ENCODE results near the gene DAB1. TPM values are rescaled to one million over a fixed set of nuclear protein-coding genes. Genes with fewer than 3 reads are reported as not detected.

DAB1 gene
- total and polyA plus RNA-seq, 2 of the 8 experiments (the other 6 are each of a cell fraction or from before 2014, with no cell fraction given): 4.4 to 11.8 TPM

DNA sequence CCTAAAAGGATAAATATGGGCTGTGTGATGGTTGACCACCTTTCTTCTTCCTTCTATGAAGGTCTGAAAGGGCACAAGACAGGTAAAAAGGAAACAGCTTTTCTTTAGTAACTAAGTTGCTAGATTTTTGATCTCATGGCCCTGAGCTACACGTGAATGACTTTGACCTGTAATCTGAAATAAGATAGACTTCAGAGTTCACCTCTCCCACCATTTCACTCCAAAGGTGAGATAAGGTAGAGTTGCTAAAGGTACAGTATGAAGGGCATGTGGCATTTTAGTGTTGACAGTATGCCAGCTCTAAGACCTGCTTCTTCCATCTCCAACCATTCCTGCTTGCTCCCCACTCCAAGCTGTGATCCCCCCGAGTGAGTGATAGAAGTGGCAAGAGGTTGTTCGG, 432.3 kb downstream of the DAB1 start:
- Histone ChIP-seq H3K23ac (ENCODE audit: insufficient read length) (no peak overlapping the region), H2AFZ (ENCODE audit: low read length) (no peak overlapping the region), H4K20me1 (replicated peaks in 1 of 2; ENCODE audit: control insufficient read depth in 1 of 2, insufficient read depth in 2 of 2, low read length in 2 of 2) (no peaks in the 10 kb centered on the region), H2BK20ac (ENCODE audit: low read length) (no peak overlapping the region), H4K8ac (ENCODE audit: extremely low read depth, insufficient read depth, low read length) (no peak overlapping the region), H2BK12ac (ENCODE audit: low read depth, low read length) (no peak overlapping the region), H2BK5ac (ENCODE audit: low read depth, low read length) (no peak overlapping the region), H4K91ac (replicated peaks; ENCODE audit: insufficient read length, low read length) (no peak overlapping the region), H3K9me3 (ENCODE audit: insufficient read depth in 2 of 2, low read depth in 1 of 2, low read length in 1 of 2) (no peaks in the 10 kb centered on the region), H3K56ac (replicated peaks; ENCODE audit: insufficient read length, low read depth, low read length) (no peak overlapping the region), H2BK15ac (ENCODE audit: low read length) (no peak overlapping the region), H3K18ac (ENCODE audit: extremely low read depth, low read length) (no peak overlapping the region), H3K14ac (ENCODE audit: insufficient read length) (no peak overlapping the region), H4K5ac (ENCODE audit: insufficient read length, low read depth, low read length) (no peak overlapping the region), H3K27me3 (replicated peaks in 1 of 4; ENCODE audit: control insufficient read depth in 3 of 4, extremely low read depth in 1 of 4, insufficient read depth in 3 of 4, low read length in 3 of 4) (no peaks in the 10 kb centered on the region), H3K79me2 (ENCODE audit: control insufficient read depth in 1 of 2, insufficient read depth in 2 of 2, low read length in 2 of 2) (no peaks in the 10 kb centered on the region), H3K4me2 (ENCODE audit: insufficient read depth in 1 of 2, low read depth in 2 of 2, low read length in 2 of 2) (no peak overlapping the region), H3K27ac (ENCODE audit: low read depth, low read length) (no peak overlapping the region), H3K9ac (replicated peaks in 1 of 4; ENCODE audit: extremely low read depth in 1 of 4, low read depth in 3 of 4, low read length in 3 of 4) (no peak overlapping the region), H3K23me2 (ENCODE audit: low read depth, low read length) (no peaks in the 10 kb centered on the region), H2AK5ac (ENCODE audit: low read depth, low read length) (no peak overlapping the region), H3K79me1 (ENCODE audit: low read depth, low read length) (no peaks in the 10 kb centered on the region), H3K4me3 (ENCODE audit: extremely low read depth in 1 of 4, insufficient read depth in 2 of 4, low read depth in 3 of 4, low read length in 4 of 4) (no peak overlapping the region), H3K4me1 (replicated peaks in 1 of 4; ENCODE audit: control insufficient read depth in 3 of 4, insufficient read depth in 4 of 4, low read length in 3 of 4) (peaks cover 0 to 4% (median 1%) of the 10 kb centered on the region in 4 experiments; a peak in 4 of 7 replicates), H3K36me3 (ENCODE audit: control insufficient read depth in 2 of 4, insufficient read depth in 4 of 4, low read length in 3 of 4) (no peaks in the 10 kb centered on the region), H3K4ac (replicated peaks; ENCODE audit: insufficient read length, low read depth, low read length) (no peak overlapping the region), H2BK120ac (replicated peaks; ENCODE audit: low read depth, low read length) (no peak overlapping the region)
- CTCF ChIA-PET (ENCODE audit: partially characterized antibody): interaction anchor here (1.2 to 1.6 kb wide), 4 partner anchors 12 to 81 kb away, joined by 3 to 8 read pairs (median 4); no protein-coding TSS in a partner anchor
- FAIRE-seq: no peak
- 93% methylated on average over 3 of the region's 3 CpGs; no CpG with 5 or more reads in 1 of the 2 experiments for WGBS, 2 experiments (ENCODE audit: extremely low coverage in 1 of 2, insufficient coverage in 1 of 2, insufficient read length in 1 of 2, insufficient replicate concordance in 2 of 2, low coverage in 1 of 2, low lambda C conversion rate in 2 of 2, missing lambda C conversion rate in 1 of 2)
- POLR2A ChIA-PET (ENCODE audit: partially characterized antibody): no interaction called here
- DNase-seq (ENCODE audit: low read depth in 1 of 2, low spot score in 2 of 2): no peak
- no peak for TF ChIP-seq CHD1 (IDR thresholded peaks at IDR 0.05; ENCODE audit: low read depth, low read length)
- no peak for TF ChIP-seq CEBPB (IDR thresholded peaks at IDR 0.05; ENCODE audit: low read depth, low read length)

All from H1 (cell line).